Upper lobe of left lung (tissue), 6 donors: ENCODE data around the gene RGMA. TPM values are rescaled to one million over a fixed set of nuclear protein-coding genes. Genes with fewer than 3 reads are reported as not detected.
A peak's percentile ranks its signal among the peaks of the same experiment; 100 is the strongest.

Source experiments
- ATAC-seq, 2 donors: fragments of 200-7000 bp; cut with Tn5 transposase; one replicate each; pipeline ENCODE4 v1.9.1; 2022; ENCODE audit warnings: mild to moderate bottlenecking in 2 of 2, moderate library complexity in 2 of 2; ENCODE audit not compliant: low FRiP score in 2 of 2
- DNase-seq, 2 donors: peaks; one replicate each; pipeline ENCODE4 v3.0.0-alpha.2; 2019 to 2020
- H3K27ac ChIP-seq, 4 donors: fragments of 200-600 bp; sonication (generic); one replicate each; pipeline ENCODE4 v1.5.1; 2016 to 2019
- H3K27me3 ChIP-seq, 4 donors: fragments of 200-600 bp; sonication (generic); one replicate each; pipeline ENCODE4 v1.5.1; 2017 to 2019
- H3K36me3 ChIP-seq, 4 donors: fragments of 200-600 bp; sonication (generic); one replicate each; pipeline ENCODE4 v1.5.1; 2016 to 2019
- H3K4me1 ChIP-seq, 4 donors: fragments of 200-600 bp; sonication (generic); one replicate each; pipeline ENCODE4 v1.5.1; 2018 to 2019
- H3K4me3 ChIP-seq, 4 donors: fragments of 200-600 bp; sonication (generic); one replicate each; pipeline ENCODE4 v1.5.1; 2017 to 2019; ENCODE audit warnings: mild to moderate bottlenecking in 2 of 4, moderate library complexity in 1 of 4
- H3K9me3 ChIP-seq, 4 donors: fragments of 200-600 bp; sonication (generic); one replicate each; pipeline ENCODE4 v1.5.1; 2018 to 2019
- EP300 ChIP-seq, 4 donors: sonication (generic); formaldehyde crosslinking; IDR thresholded peaks; one replicate each; pipeline ENCODE4 v1.5.1; 2017; ENCODE audit warnings: antibody characterized with exemption in 4 of 4, control low read depth in 2 of 4
- POLR2A ChIP-seq, 4 donors: fragments of 450-650 bp; IDR thresholded peaks; one replicate each; pipeline ENCODE4 v1.5.1; 2016 to 2017; ENCODE audit warnings: antibody characterized with exemption in 4 of 4, mild to moderate bottlenecking in 2 of 4
- POLR2AphosphoS5 ChIP-seq, 2 donors: sonication (generic); formaldehyde crosslinking; IDR thresholded peaks; one replicate each; pipeline ENCODE4 v1.5.1; 2017; ENCODE audit warnings: antibody characterized with exemption in 2 of 2
- WGBS, 2 donors: methylation state at CpG; one replicate each; pipeline ENCODE4 v1.1.5; 2017 to 2018; 5-methylcytosine and 5-hydroxymethylcytosine counted together
- total RNA-seq, 6 donors: library from RNA; depleted of rRNA in 4 of 6; stranded (reverse); fragments of >200 nt in 4 of 6; gene quantifications; one replicate each; pipeline versions ENCODE4 v1.1.0 to v1.2.1, GENCODE V29; 2016 to 2021
- TF ChIP-seq, protein P1 (sequence below), 6 experiments: fragments of 450-650 bp in 4 of 6; fragments of 200-600 bp in 2 of 6; sonication (generic) in 2 of 6; IDR thresholded peaks; one replicate each; pipeline ENCODE4 v1.5.1; 2016 to 2019; ENCODE audit warnings: antibody characterized with exemption in 6 of 6
- donor health status: DM: no; HTN: no; CAD: no; lungs with moderate emphysema.
- donor health status: DM: no; HTN: yes; CAD: no; lungs with severe emphysema.

The RGMA gene
- total RNA-seq, 6 donors from 2014 or later = 2.3 to 14.2 (median 4.8) TPM

DNA sequence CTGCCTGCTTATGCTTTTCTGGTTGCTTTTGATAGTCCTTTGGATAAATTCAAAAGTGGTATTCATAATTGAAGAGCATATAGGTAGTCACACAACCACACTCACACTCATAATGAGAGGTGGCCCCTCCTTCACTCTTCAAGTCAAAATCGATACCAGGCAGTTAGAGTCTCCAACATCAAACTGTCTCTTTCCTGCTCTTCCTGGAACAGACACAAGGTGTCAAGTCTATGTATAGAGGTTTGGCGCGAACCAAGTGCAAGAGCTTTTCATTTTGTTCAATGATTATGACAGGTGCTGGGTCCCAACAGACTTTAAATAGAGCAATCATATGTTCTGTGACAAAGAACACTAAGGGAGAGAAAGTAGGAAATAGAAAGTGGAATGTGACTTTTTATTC is 29.9 kb upstream of the RGMA start:
- Histone ChIP-seq H3K9me3 (no peaks in the 10 kb centered on the region), H3K4me1 (no peaks in the 10 kb centered on the region), H3K27me3 (no peaks in the 10 kb centered on the region), H3K36me3 (no peaks in the 10 kb centered on the region), H3K4me3 (no peak overlapping the region), H3K27ac (no peak overlapping the region)
- TF ChIP-seq EP300 (IDR thresholded peaks at IDR 0.05) = no peak
- TF ChIP-seq, protein P1, sequence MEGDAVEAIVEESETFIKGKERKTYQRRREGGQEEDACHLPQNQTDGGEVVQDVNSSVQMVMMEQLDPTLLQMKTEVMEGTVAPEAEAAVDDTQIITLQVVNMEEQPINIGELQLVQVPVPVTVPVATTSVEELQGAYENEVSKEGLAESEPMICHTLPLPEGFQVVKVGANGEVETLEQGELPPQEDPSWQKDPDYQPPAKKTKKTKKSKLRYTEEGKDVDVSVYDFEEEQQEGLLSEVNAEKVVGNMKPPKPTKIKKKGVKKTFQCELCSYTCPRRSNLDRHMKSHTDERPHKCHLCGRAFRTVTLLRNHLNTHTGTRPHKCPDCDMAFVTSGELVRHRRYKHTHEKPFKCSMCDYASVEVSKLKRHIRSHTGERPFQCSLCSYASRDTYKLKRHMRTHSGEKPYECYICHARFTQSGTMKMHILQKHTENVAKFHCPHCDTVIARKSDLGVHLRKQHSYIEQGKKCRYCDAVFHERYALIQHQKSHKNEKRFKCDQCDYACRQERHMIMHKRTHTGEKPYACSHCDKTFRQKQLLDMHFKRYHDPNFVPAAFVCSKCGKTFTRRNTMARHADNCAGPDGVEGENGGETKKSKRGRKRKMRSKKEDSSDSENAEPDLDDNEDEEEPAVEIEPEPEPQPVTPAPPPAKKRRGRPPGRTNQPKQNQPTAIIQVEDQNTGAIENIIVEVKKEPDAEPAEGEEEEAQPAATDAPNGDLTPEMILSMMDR (IDR thresholded peaks at IDR 0.05) = no peak
- no peak for TF ChIP-seq POLR2A (IDR thresholded peaks at IDR 0.05)
- no peak for TF ChIP-seq POLR2AphosphoS5 (IDR thresholded peaks at IDR 0.05)
- WGBS, 2 donors = 80 to 94% methylated on average over 3 of the region's 3 CpGs
- DNase-seq = no peak
- no peak for ATAC-seq

DNA sequence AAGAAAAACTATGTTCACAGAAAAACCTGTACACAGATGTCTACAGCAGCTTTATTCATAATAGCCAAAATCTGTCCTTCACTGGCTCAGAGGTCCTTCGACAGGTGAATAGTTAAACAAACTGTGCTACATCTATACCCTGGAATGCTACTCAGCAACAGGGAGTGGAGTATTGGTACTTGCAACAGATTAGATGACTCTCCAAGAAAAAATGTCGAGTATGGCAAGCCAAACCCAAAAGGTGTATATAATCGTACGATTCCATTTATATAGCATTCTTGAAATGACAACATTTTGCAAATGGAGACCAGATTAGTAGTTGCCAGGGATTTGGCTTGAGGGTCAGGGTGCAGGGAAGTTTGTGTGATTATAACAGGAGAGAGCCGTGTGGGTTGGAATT is 22.4 kb upstream of the RGMA start:
- H3K27me3 ChIP-seq = peaks cover 0 to 7% (median 2%) of the 10 kb centered on the region in 4 donors
- WGBS, 2 donors = 62 to 63% methylated on average over 5 of the region's 5 CpGs
- no peaks in the 10 kb centered on the region for H3K4me1 ChIP-seq
- TF ChIP-seq, protein P1 (IDR thresholded peaks at IDR 0.05) = no peak
- no peak for TF ChIP-seq POLR2A (IDR thresholded peaks at IDR 0.05)
- no peak for TF ChIP-seq EP300 (IDR thresholded peaks at IDR 0.05)
- TF ChIP-seq POLR2AphosphoS5 (IDR thresholded peaks at IDR 0.05) = no peak
- ATAC-seq (peak in 1 of 2 donors; percentile 74), DNase-seq (no peak)
- no peak overlapping the region for H3K27ac ChIP-seq
- no peaks in the 10 kb centered on the region for H3K9me3 ChIP-seq
- H3K4me3 ChIP-seq = no peak overlapping the region
- no peaks in the 10 kb centered on the region for H3K36me3 ChIP-seq

DNA sequence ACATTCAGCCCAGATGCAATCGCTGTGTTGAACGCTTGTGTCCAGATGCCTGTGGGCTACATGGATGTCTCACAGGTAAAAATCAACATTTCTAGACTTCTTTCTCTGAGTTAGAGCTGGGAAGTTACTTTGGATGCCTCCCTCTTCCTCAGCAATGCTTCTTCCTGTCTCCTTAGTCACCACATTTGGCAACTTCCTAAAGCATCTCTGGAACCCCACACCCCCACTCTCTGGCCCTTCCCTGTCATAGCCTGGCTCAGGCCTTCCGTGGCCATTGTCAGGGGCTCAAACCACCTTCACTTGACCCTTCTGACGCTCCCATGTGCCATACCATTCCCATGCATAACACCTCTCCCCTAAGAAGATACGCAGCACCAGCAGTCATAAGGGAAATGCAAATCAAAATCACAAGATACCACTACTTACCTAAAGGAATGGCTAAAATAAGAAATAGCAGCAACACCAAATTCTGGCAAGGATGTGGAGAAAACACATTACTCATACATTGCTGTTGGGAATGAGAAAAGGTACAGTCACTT is 21.6 kb upstream of the RGMA start:
- Histone ChIP-seq H3K9me3 (no peaks in the 10 kb centered on the region), H3K36me3 (no peaks in the 10 kb centered on the region), H3K27me3 (peaks cover 0 to 7% (median 2%) of the 10 kb centered on the region in 4 donors), H3K4me3 (no peak overlapping the region), H3K27ac (no peak overlapping the region), H3K4me1 (no peaks in the 10 kb centered on the region)
- TF ChIP-seq EP300 (IDR thresholded peaks at IDR 0.05) = no peak
- no peak for TF ChIP-seq POLR2A (IDR thresholded peaks at IDR 0.05)
- TF ChIP-seq, protein P1 (IDR thresholded peaks at IDR 0.05) = no peak
- TF ChIP-seq POLR2AphosphoS5 (IDR thresholded peaks at IDR 0.05) = no peak
- ATAC-seq (peak in 1 of 2 donors; percentile 28), DNase-seq (no peak)
- WGBS, 2 donors = 85 to 86% methylated on average over 5 of the region's 5 CpGs

DNA sequence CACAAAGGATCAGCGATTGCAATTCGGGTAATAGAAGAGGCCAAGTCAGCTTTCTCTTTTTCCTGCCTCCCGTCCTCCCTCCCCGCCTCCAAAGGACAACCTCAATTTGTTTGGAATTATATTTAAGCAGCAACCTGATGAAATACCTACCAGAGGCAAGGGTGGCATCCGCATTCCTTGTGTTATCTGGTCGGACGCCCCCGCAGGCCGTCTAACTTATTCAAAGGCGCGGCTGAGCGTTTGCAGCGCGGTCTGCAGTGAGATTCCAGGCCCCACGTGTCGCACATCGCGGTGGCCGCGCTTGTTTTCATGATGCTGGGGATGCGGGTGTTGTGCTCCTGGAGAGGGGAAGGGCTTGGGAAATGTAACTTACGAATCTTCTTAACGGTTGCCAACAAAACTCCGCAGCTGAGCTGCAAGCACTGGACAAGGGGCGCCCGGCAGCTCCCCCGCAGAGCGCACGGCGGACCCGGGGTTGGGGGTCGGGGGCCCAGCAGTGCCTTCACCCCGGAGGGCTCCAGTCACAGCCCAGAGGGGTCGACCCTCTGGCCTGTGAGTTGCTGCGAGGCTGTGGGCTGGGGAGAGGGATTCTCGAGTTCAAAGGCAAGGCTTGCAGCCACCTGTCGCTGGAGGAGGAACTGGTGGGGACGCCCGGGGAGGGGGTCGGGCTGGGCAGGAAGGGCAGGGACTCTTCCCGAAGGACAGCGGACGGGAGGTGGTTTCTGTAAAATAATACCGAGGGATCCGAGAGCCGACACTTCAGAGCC is 20.5 kb upstream of the RGMA start:
- ATAC-seq (no peak), DNase-seq (peak in 1 of 2 donors; percentile 53)
- Histone ChIP-seq H3K36me3 (no peaks in the 10 kb centered on the region), H3K9me3 (no peaks in the 10 kb centered on the region), H3K4me1 (no peaks in the 10 kb centered on the region), H3K4me3 (no peak overlapping the region), H3K27me3 (peaks cover 0 to 7% (median 2%) of the 10 kb centered on the region in 4 donors), H3K27ac (no peak overlapping the region)
- WGBS, 2 donors = 36 to 38% methylated on average over 40 to 46 of the region's 46 CpGs
- no peak for TF ChIP-seq POLR2A (IDR thresholded peaks at IDR 0.05)

DNA sequence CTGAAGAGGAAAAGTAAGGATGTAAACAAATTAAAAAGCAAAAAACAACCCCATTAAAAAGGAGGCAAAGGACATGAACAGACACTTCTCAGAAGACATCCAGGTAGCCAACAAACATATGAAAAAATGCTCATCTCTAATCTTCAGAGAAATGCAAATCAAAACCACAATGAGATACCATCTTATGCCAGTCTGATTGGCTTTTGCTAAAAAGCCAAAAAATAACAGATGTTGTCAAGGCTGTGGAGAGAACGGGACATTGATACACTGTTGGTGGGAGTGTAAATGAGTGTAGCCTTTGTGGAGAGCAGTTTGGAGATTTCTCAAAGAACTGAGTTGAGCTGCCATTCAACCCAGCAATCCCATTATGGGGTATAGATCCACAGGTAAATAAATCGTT is 18.6 kb upstream of the RGMA start:
- Histone ChIP-seq H3K4me3 (no peak overlapping the region), H3K36me3 (no peaks in the 10 kb centered on the region), H3K9me3 (peaks cover 0 to 5% (median 0%) of the 10 kb centered on the region in 4 donors), H3K27ac (no peak overlapping the region), H3K27me3 (peaks cover 0 to 7% (median 2%) of the 10 kb centered on the region in 4 donors), H3K4me1 (no peaks in the 10 kb centered on the region)
- ATAC-seq = no peak
- WGBS, 2 donors = 73 to 87% methylated on average over 2 of the region's 2 CpGs
- DNase-seq = no peak
- TF ChIP-seq POLR2AphosphoS5 (IDR thresholded peaks at IDR 0.05) = no peak
- TF ChIP-seq, protein P1 (IDR thresholded peaks at IDR 0.05) = no peak
- TF ChIP-seq EP300 (IDR thresholded peaks at IDR 0.05) = no peak
- TF ChIP-seq POLR2A (IDR thresholded peaks at IDR 0.05) = no peak
